ENCODE results near the gene SLC7A8.

The SLC7A8 gene

GRCh38 chr14:23154964-23155587 is 28.4 kb downstream of the SLC7A8 start:
- no peak for DNase-seq

- DNase-seq: no peak
These were observed 29.3 kb downstream of the SLC7A8 start for GRCh38 chr14:23153851-23154796.

DNA sequence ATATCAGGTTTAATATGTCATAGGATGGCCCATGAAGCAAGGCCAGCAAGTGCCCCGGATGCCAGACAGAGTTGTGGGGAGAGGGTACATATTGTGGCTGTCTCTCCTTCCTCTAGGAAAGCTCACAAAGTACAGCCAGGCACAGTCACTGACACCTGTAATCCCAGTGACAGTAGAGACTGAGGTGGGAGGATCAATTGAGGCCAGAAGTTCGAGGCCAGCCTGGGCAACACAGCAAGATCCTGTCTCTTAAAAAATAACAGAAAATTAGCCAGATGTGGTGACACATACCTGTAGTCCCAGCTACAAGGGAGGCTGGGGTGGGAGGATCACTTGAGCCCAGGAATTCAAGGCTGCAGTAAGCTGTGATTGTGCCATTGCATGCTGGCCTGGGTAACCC is 32.1 kb downstream of the SLC7A8 start:
- DNase-seq: no peak

DNA sequence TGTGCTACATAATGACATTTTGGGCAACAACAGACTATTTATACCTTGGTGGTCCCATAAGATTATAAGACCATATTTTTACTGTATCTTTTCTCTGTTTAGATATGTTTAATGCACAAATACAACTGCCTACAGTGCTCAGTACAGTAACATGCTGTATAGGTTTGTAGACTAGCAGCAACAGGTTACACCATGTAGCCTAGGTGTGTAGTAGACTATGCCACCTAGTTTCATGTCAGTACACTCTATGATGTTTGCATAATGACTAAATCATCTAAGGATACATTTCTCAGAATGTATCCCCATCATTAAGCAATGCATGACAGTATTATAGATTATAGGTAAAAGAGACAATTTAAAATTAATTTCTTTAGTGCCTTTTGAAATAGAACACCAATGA is 33.7 kb downstream of the SLC7A8 start:
- DNase-seq: no peak

GRCh38 chr14:23148591-23149249 is 34.7 kb downstream of the SLC7A8 start:
- no peak for DNase-seq

- no peak for DNase-seq
These were observed 35.8 kb downstream of the SLC7A8 start for GRCh38 chr14:23147676-23148075.

DNA sequence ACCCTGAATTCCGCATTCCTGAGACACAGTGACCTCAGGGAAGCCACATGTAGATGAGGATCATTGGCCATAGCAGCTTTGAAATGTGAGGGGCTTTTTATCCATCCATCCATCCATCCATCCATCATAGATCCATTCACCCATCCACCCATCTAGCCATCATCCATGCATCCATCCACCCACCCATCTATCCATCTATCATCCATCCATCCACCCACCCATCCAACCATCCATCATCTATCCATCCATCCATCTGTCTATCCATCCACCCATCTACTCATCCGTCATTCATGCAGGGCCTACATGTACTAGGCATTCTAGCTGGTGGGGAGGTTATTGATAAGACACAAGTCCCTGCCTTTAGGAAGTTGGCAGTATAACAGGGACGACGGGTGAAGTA is 36.5 kb downstream of the SLC7A8 start:
- no peak for DNase-seq

- DNase-seq: no peak
These were observed 37.0 kb downstream of the SLC7A8 start for GRCh38 chr14:23146351-23146910.

- DNase-seq: no peak
These were observed 37.6 kb downstream of the SLC7A8 start for GRCh38 chr14:23145794-23146350.

DNA sequence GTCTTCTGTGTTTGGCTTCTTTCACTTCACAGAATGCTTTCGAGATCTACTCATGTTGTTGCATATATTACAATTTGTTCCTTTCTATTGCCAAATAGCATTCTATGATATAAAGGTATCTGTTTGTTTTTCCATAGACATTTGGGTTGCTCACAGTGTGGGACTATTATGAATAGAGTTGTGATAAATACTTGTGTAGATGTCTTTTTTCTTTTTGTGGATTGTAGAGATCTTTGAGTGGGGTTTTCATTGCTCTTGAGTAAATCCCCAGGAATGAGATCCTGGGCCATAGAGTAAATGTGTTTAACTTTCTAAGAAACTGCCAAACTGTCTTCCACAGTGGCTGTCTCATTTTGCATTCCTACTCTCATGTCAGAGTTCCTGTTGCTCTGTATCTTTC is 39.5 kb downstream of the SLC7A8 start:
- DNase-seq: no peak

- DNase-seq: no peak
These were observed 40.6 kb downstream of the SLC7A8 start for GRCh38 chr14:23142826-23143225.

DNA sequence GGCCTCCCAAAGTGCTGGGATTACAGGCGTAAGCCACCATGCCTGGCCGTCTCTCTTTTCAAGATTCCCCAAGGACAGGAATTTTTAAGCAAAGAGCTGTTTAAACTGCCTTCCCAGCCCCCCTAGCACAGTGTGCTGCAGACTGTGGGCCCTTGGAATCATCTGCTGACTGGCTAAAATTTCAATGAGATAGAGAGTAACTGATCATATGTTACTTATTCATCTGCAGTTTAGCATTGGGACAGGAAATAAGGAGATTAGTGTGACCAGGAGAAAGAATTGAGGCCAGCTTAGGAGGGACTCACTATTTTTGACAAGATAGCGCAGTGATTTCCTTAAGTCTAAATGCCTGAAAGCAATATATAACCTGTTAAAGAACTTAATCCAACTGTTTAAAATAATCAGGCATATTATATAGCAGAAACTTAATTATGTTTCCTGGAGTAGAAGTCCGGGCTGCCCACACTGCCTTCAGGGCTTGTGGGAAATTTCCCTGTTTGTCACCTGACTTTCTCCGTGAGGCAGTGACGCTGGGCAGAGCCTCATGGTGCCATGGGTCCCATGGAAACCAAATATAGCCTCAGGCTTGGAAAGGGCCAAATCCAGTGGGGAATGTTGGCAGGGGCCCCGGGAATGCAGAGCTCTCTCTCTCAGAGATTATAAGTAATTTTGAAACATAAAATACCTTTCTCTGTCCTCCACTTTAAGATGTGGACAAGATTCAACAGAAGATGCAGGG is 41.6 kb downstream of the SLC7A8 start:
- no peak for DNase-seq

DNA sequence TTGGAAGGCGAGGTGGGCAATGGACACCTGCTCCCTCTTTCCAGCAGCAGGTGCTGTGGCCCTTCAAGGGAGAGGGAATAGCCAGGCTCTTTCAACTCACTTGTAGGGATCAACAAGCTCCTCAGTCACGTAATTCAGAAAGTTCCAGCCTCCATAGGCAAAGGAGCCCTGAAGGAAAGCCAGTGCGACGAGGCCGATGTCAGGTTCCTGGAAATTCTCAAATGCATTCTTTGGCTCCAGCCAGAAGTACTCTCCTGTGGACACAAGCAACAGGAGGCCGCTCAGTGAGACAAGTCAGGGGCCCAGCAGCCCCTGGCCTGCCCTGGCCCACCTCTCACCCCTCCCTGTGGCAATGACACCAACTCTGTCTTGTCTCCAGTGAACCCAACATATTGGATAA is 43.1 kb downstream of the SLC7A8 start:
- DNase-seq: no peak

- DNase-seq: no peak
These were observed 43.6 kb downstream of the SLC7A8 start for GRCh38 chr14:23139874-23140273.

DNA sequence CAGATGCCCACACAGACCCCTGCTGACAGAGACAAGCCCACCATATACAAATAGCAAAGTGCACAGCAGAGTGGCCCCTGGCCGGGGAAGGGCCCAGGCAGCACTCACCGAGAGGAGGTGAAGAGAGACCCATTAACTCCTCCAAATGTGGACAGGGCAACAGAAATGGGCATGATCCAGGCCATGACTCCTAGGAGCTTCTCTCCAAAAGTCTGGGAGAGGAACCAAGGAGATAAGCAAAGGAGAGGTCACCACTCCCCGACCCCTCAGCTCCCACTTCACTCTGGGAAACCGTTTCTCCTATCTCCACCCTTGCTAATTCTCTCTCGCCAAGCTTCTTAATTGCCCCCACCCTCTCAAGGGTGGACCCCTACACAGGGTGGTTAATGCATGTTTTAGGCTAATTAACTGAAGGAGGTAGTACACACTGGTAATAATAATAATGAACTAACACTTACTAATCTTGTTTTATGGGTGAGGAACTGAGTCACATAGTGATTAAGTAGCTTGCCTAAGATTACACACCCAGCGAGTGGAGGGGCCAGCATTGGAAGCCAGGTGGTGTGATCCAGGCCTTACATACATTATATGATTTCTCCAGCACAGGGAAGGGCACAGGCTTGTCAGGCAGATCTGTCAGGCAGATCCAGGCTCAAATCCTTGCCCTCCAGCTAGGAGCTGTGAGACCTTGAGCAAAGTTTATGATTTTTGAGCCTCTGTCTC is 45.5 kb downstream of the SLC7A8 start:
- no peak for DNase-seq

DNA sequence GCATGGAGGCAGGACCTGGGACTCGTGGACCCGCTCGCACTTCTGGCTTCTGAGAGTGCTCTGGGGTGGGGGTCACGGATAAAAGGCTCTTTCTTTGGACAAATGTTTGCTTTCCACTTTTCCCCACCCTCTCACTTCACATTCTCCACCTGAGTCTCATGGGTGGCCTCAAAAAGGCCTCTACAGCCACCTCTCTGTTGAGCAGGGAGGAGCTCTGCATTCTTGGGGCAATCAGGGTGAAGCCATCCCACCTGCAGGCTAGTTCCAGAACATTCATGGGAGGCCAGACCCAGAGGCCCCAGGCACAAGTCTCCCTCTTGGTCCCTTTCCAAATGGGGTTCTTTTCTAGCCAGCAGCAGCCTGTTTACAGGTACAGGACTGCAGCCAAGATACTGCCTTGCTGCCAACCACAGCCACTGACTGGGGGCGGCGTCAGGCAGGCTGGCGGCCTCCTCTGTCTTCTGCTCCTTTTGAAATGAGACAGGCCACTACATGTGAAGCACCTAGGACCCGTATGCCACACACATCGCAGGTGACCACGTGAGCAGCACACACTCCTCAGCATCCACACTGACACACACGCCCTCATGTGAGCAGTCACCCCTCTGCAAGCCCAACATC is 46.2 kb downstream of the SLC7A8 start:
- DNase-seq: no peak

GRCh38 chr14:23136566-23137133 is 46.8 kb downstream of the SLC7A8 start:
- no peak for DNase-seq

- DNase-seq: no peak
These were observed 50.5 kb downstream of the SLC7A8 start for GRCh38 chr14:23132970-23133369.

DNA sequence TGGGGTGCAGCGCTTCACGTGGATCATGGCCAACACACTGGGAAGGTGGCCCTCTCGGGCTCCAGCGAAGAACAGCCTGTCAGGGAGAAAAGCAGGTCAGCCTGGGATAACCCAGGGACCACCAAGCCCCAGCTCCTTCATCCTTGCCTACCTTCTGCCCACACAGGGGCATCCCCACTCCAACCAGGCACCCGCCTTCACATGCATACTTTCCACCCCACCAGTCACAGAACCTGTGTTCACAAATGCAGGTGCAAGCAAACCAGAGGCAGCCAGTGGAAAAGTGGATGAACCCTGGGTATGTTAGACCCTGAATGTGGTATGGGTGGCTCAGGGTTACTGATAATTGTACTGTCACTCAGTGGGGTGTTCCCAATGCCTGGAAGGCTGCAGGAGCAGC is 52.0 kb downstream of the SLC7A8 start:
- no peak for DNase-seq

DNA sequence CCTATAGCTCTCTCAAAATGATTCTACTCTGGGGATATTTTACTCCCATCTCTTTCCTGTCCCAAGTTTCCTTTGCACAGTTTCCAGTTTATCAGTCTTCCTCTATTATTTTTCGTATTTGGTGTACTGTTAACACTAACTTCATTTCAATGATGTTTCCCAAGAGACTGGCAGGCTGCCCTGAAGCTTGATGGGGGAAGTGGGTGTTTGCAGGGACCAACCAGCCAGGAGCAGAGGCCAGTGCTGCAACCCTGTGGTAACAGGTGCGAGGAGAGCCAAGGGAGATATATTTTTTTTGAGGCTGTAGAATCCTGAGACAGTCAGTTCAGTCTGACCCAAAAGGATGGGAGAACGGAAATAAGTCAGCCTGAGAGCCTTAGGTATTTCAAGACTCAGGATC is 52.6 kb downstream of the SLC7A8 start:
- DNase-seq: no peak

- no peak for DNase-seq
These were observed 53.6 kb downstream of the SLC7A8 start for GRCh38 chr14:23129759-23130316.
